Measurements from ENCODE around the gene ZNF597. TPM values are rescaled to one million over a fixed set of nuclear protein-coding genes. Genes with fewer than 3 reads are reported as not detected.

The ZNF597 gene
- total RNA-seq, 1 donor from 2014 or later = 3.6 TPM

- DNase-seq (ENCODE audit: low spot score in 2 of 2, unreplicated experiment in 2 of 2) = no peak
- Mint-ChIP-seq H3K4me3 (peak overlapping the region; percentile 91), H3K27ac (peak overlapping the region; percentile 97), H3K27me3 (ENCODE audit: low read depth) (no peaks in the 10 kb centered on the region), H3K4me1 (peaks cover 34% of the 10 kb centered on the region), H3K9me3 (no peaks in the 10 kb centered on the region), H3K36me3 (no peaks in the 10 kb centered on the region)
- TF ChIP-seq CTCF (IDR thresholded peaks at IDR 0.05; ENCODE audit: unreplicated experiment) = no peak
Measured at GRCh38 chr16:3459401-3460090, 16.2 kb upstream of the ZNF597 start.

GRCh38 chr16:3458852-3459361 lies 15.6 kb upstream of the ZNF597 start:
- no peaks in the 10 kb centered on the region for H3K27me3 Mint-ChIP-seq (ENCODE audit: low read depth)
- no peak for TF ChIP-seq CTCF (IDR thresholded peaks at IDR 0.05; ENCODE audit: unreplicated experiment)
- H3K27ac Mint-ChIP-seq = peak overlapping the region; percentile 97
- peak overlapping the region; percentile 91 for H3K4me3 Mint-ChIP-seq
- H3K9me3 Mint-ChIP-seq = no peaks in the 10 kb centered on the region
- no peak for DNase-seq (ENCODE audit: low spot score in 2 of 2, unreplicated experiment in 2 of 2)
- peaks cover 34% of the 10 kb centered on the region for H3K4me1 Mint-ChIP-seq
- no peaks in the 10 kb centered on the region for H3K36me3 Mint-ChIP-seq

GRCh38 chr16:3458278-3458851 lies 15.1 kb upstream of the ZNF597 start:
- no peaks in the 10 kb centered on the region for H3K36me3 Mint-ChIP-seq

GRCh38 chr16:3457434-3458252 lies 14.3 kb upstream of the ZNF597 start:
- H3K36me3 Mint-ChIP-seq = no peaks in the 10 kb centered on the region
- TF ChIP-seq CTCF (IDR thresholded peaks at IDR 0.05; ENCODE audit: unreplicated experiment) = peak; percentile 46
- H3K27me3 Mint-ChIP-seq (ENCODE audit: low read depth) = no peaks in the 10 kb centered on the region
- peak overlapping the region; percentile 94 for H3K27ac Mint-ChIP-seq
- H3K4me3 Mint-ChIP-seq = peak overlapping the region; percentile 70
- no peaks in the 10 kb centered on the region for H3K9me3 Mint-ChIP-seq
- H3K4me1 Mint-ChIP-seq = peaks cover 34% of the 10 kb centered on the region
- DNase-seq (ENCODE audit: low spot score in 2 of 2, unreplicated experiment in 2 of 2) = peak; percentile 90 to 96

More at GRCh38 chr16:3458278-3458851, 15.1 kb upstream of the ZNF597 start:
- Mint-ChIP-seq H3K27me3 (ENCODE audit: low read depth) (no peaks in the 10 kb centered on the region), H3K4me3 (peak overlapping the region; percentile 91), H3K27ac (peak overlapping the region; percentile 97), H3K9me3 (no peaks in the 10 kb centered on the region), H3K4me1 (peaks cover 34% of the 10 kb centered on the region)
- peak in 1 of 2 experiments; percentile 46 for DNase-seq (ENCODE audit: low spot score in 2 of 2, unreplicated experiment in 2 of 2)
- TF ChIP-seq CTCF (IDR thresholded peaks at IDR 0.05; ENCODE audit: unreplicated experiment) = no peak

- H3K4me3 Mint-ChIP-seq = no peak overlapping the region
- peaks cover 3% of the 10 kb centered on the region for H3K9me3 Mint-ChIP-seq
- peaks cover 20% of the 10 kb centered on the region for H3K4me1 Mint-ChIP-seq
- DNase-seq (ENCODE audit: low spot score in 2 of 2, unreplicated experiment in 2 of 2) = no peak
- peaks cover 5% of the 10 kb centered on the region for H3K36me3 Mint-ChIP-seq
- TF ChIP-seq CTCF (IDR thresholded peaks at IDR 0.05; ENCODE audit: unreplicated experiment) = no peak
- H3K27me3 Mint-ChIP-seq (ENCODE audit: low read depth) = no peaks in the 10 kb centered on the region
- no peak overlapping the region for H3K27ac Mint-ChIP-seq
Measured at GRCh38 chr16:3454631-3455147, 11.4 kb upstream of the ZNF597 start.
